Measurements from ENCODE around the gene RNFT2.

RNFT2 gene

DNA sequence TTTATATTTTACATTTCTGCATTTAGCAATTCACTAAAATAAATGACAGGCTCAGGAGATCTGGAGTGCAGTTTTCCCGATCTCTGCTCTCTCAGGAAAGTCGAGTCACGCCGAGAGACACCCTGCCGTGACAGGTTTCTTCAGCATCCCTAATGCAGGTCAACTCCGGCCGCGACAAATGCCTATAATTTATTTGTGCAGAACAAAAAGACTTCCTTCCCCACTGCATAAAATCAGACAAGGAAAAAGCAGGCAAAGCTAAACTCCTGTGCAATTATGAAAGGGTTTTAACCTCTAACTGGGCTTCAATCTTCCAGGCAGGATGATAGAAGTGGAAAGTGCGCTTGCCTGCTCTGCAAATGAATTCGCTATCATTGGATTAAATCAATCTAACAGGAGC lies 28.3 kb upstream of the RNFT2 start:
- no peak overlapping the region for H3K4me3 ChIP-seq (ENCODE audit: low read depth, low read length)

DNA sequence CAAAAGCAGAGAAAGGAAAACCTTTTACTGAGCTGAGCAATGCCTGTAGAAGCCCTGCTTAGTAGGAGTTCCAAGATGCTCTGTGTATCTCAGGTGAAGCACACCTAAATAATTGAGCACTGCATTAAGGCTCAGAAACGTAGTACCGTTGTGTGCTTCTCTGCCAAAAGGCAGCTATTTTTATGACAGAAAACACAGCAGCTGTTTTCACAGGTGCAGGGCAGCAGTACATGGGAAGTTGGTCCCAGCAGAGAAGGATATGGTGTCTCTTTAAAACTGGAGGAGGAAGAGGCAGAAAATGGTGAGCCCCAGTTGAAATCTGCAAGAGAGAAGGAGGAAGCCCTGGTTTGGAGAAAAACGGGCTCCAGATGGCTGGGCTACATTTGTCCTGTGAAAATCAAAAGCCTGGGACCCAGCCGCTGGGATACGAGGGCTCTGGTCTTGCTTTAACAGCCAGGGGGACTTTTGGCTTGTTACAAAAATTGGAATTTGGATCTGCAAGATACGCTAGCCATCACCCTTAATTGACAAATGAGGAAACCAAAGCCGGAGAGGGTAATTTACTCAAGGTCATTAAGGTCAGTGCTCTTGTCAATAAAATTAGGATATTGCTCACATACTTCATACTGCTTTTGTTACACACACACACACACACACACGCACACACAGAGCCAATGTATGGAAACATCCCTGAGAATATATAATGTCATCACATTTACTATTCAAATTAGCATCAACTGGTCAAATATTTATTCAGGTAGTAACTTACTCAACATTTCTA lies 27.6 kb upstream of the RNFT2 start:
- H3K4me3 ChIP-seq (ENCODE audit: low read depth, low read length), result no peak overlapping the region

DNA sequence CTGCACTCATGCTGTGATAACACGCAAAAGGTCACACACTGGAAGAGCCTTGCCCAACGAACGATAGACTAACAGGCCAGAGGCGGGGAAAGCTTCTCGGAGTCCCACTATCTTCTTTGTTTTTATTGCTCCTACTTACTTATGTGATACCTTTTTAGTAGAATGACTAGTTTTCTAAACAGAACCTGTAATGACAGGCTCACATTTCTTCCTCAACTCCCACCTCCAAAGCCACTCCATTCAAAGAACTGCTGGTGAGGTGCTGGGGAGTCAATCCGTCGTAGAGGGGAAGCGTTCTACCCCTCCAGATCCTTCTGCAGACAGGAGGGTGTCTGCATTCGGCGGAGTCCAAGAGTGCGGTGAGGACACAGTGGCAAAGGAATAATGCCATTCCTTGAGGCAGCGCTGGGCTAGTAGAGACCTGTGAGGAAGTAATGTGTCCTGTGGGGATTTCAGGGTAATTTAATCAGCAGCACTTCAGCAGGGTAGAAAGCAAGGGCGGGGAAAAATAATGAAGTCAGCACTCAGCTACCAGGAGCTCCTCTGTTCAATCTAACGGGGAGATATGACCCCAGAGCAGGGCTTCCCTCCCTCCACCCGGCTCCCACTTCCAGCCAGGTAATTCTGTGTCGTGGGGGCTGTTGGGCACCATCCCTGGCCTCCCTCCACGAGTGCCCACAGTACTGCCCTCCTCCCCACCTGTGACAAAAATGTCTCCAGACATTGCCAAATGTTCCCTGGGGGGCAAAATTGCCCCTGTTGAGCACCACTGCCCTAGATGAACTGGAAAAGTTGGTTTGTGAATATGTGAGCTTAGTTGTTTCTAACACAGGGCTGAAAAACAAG lies 25.4 kb upstream of the RNFT2 start:
- no peak overlapping the region for H3K4me3 ChIP-seq (ENCODE audit: low read depth, low read length)

DNA sequence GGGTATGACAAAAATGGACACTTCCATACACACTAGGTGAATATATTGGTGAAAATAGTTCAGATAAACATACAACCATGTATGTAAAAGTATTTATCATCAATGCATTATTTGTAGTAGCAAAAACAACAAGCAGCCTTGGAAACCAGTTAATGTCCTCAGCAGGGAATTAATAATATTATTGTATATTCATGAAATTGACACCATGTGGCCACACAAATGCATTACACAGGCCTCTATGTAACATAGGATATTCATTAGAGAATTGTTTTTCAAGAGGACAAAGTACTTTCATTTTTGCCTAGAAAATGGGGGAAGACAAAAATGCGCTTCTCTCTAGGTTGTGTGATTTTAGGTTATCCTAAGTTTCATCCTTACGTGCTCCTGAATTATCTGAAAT lies 24.6 kb upstream of the RNFT2 start:
- no peak overlapping the region for H3K4me3 ChIP-seq (ENCODE audit: low read depth, low read length)

DNA sequence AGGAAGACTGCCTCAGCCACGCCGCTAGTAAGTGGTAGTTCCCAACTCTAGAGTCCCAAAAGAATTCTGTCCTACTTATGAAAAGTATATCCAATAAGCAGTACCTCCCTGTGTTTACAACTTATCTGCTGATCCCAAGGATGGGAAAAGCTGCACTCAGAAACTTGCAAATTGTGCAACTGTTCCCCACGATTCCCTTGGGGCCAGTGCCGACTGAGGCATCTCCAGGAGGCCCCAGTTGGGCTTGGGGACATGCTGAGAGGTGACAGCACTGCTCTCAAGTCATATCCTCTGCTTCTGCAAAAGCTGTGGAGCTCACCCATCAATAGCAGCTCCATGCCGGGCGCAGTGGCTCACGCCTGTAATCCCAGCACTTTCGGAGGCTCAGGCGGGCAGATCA lies 23.9 kb upstream of the RNFT2 start:
- no peak overlapping the region for H3K4me3 ChIP-seq (ENCODE audit: low read depth, low read length)

DNA sequence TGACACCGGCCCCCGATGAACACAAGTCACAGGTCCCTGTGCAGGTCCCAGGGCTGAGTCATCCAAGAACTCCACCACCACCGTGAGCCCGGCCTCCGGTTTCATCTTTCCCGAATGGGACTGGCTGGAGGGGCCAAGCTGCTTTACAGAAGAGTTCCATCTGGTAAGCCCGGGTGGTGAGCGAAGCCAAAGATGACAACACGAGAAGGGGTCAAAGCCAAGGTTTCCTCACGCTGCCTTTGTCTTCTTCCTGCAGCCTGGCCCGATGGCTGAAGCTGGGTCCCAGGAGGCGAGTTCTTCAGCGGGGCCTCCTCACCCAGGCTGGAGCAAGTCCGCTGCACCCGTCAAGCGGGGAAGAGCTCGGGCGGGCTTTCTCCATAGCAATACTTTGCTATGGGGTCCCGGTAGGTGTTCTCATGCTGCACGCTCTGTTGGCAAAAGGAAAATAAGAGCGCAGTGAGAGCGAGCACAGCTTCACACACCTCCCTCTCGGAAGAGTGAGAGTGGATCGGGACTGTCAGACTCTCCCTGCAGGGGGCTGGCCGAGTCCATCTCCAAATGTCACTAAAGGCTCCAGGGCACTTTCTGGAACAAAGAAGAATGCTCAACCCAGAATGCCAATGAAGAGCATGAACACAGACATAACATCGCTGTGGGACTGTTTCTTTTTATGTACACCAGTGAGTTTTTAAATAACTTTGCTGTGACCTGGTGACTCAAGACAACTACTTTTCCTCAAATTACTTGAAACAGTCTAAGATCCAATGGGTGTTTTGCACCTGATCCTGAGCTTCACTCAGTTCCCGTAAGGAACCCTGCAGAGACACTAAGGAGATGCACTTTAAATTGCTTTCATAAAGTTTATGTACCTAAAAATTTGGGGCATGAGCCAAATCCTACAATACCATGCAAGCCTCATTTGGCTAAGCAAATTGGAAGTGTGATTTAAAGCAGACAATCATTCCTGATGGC lies 20.4 kb upstream of the RNFT2 start:
- H3K4me3 ChIP-seq (ENCODE audit: low read depth, low read length), result no peak overlapping the region

DNA sequence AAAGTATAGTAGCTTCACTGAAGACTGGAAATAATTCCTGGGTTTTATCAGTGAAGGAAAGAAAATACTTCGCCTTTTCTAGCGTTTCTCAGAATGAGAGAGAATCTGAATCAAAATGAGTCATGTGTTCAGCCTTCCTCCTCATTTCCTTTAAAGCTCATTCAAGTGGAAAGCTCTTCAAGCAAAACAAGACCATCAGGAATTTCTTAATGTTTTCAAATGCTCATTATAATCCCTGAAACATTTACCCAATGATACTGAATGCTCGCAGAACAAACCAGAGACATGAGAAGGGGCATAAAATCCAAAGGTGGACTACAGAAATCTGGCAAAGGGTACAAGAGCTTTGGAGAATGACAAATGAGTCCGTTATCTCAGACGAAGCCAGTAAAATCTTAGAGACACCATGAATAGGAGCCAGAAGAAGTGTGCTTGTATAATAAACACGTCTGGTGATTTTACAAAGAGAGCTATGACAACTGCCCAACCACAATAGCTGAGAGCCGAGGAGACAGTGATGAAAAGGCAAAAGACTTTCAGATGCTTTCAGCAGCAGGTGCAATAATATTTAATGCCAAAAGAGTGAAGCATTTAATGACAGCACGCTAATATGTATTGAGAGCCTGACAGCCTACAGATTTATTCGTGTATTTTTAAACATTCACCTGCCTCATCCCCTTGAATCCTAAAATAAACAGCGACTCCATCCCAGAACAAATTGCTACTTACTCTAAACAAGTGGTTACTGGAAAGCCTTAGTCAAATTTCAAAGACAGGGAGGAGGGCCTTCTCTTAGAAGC lies 19.3 kb upstream of the RNFT2 start:
- H3K4me3 ChIP-seq (ENCODE audit: low read depth, low read length), result no peak overlapping the region

DNA sequence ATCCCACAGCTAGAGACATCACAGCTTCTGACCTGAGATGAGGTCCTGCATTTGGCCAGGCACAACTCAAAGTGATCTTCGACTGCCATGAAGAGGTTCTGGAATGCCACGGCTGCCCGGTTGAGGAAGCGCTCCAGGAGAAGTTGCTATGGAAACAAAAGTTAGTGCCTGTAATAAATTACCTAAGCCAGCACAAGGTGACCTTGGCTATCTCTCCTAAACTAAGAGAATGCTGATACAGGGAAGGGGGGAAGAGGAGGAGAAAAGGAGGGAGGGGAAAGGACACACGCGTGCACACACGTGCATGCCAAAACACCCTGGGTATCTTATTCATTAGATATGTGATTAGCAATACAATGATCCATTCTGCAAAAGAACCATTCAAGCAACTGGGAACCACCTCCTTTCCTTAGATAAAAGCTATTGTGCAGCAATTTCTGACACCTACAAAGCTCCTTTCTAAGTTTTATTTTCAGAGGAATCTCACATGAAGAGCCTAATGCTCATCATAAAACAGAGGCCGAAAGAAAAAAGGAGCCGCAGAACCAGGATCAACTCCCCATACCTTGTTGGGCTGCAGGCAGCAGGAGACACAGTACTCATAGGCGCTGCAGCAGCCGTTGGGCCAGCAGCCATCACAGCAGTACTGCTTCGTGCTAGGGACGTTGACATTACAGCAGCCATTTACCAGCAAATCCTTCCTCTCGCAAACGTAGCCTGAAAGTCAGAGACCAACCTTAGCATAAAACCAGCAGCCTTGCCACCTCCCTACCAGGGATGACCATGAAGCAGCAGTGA lies 18.2 kb upstream of the RNFT2 start:
- H3K4me3 ChIP-seq (ENCODE audit: low read depth, low read length), result no peak overlapping the region

DNA sequence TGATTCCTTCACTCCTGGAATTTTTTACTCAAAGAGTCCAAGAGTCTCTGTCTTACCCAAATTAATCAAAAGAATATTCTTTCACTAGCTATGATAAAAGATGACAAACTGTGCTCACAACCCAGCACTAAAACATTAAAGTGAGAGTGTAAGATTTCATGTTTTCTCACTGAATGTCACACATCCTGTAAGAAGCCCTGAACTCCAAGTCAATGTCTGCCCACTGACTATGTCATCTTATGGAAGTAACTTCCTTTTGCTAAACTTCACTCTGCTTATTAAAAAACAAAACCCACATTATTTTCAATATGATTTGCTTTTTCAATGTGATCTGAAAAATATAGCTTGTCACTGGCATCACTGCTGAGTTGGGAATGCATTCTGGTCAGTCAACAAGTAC lies 15.9 kb upstream of the RNFT2 start:
- no peak overlapping the region for H3K4me3 ChIP-seq (ENCODE audit: low read depth, low read length)

DNA sequence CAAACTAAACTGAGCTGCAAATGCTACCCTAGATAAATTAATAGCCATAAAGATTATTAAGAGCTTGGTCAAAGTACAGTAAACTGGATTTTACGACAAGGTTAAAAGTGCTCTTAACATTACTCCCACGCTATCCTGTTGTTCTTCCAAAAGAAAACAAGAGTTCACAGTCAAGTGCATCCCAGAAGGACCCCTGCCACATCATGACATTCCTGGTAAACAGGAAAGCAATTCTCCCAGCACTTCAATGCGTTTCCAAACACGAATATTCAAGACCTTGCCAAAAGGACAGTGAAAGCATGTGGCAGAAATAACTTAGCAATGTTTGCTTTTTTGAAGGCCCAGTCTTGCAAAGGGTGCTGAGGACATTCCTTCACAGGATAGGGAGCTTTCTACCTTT lies 11.4 kb upstream of the RNFT2 start:
- H3K4me3 ChIP-seq (ENCODE audit: low read depth, low read length), result no peak overlapping the region

DNA sequence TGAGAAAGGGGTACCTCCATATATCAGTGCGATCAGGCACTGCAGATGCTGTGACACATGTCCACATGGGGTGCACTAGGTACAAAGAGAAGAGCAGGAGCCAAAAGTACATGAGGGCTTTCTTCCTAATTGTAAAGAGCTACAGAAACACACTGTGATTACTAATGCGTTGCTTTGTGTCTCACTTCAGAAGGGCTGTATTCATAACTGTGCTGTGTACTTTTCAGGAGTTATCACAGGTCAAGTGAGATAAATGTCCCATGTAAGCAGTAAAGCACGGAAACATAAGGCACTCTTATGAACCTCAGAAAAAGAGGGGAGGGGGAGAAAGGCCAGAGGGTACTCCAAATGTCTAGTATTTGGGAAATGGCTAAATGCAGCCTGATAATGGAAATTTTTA lies 10.9 kb upstream of the RNFT2 start:
- H3K4me3 ChIP-seq (ENCODE audit: low read depth, low read length), result no peak overlapping the region

DNA sequence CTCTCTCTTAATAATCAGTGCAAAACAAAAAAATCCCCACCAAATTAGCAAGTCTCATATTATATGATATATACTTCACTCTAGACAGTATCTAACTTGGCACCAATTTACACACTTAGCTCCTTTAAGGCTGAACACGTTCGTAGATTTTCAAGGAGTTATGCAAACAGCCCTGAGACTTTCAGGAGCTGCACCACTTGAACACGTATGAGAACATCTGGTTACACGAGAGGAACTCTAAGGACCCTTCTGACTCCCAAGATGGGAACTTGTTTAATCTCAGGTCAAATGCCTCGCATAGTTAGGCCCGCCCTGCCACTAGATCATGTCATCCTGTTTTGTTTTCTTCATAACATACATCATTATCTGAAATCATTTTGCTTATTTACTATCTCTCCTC lies 10.2 kb upstream of the RNFT2 start:
- H3K4me3 ChIP-seq (ENCODE audit: low read depth, low read length), result no peak overlapping the region

DNA sequence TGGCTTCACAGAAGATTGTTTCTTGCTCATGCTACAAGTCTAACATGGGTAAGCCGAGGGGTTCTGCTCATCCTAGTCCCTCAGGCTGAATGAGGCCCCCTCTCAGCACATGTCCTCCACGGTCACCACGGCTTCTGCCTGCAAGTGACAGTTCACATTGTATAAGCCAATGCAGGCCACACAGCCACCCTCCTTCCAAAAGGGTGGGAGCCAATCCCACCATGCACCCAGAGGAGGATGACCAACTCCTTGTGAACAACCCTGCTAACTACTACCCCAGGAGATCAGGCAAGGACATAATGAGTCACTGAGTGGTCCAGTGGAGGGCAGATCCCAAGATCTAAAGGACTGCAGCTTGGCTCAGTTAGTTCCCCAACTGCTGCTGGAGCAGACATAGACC lies 6.3 kb upstream of the RNFT2 start:
- H3K4me3 ChIP-seq (ENCODE audit: low read depth, low read length), result no peak overlapping the region

DNA sequence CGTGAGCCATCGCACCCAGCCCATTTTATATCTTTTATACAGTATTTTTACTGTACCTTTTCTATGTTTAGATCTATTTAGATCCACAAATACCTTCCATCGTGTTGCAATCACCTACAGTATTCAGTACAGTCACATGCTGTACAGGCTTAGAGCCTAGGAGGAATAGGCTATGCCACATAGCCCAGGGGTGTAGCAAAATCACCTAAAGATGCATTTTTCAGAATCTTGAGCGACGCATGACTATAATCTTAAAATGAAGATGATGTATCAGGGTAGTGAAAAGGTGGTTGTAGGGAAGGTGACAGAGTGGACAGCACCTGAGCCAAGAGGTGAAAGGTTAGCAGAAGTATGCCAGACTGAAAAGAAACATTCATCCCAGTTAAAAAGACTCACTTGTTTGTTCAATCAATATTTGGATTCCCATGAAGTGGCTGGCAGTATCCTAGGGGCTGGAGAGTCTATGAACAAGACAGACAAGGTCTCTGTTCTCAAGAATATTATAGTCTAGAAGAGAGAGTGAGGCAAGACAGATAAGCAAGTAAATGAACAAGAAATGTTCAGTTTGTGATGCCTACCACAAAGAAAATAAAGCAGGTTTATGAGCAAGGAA lies 3.9 kb upstream of the RNFT2 start:
- H3K4me3 ChIP-seq (ENCODE audit: low read depth, low read length), result no peak overlapping the region

DNA sequence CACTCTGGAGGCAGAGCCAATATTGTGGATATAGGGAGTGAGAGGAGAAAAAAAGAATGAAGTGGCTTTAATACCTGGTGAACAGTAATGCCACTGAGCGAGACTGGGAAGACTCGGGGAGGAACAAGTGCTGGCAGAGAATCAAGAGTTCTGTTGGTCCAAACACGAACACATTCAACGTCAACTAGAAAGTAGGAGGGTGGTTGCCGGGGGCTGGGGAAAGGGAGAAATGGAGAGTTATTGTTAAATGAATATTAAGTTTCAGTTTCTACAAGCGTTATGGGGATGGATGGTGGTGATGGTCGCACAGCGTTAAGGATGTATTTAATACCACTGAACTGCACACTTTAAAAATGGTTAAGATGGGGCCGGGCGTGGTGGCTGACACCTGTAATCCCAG lies 3.0 kb upstream of the RNFT2 start:
- no peak overlapping the region for H3K4me3 ChIP-seq (ENCODE audit: low read depth, low read length)

DNA sequence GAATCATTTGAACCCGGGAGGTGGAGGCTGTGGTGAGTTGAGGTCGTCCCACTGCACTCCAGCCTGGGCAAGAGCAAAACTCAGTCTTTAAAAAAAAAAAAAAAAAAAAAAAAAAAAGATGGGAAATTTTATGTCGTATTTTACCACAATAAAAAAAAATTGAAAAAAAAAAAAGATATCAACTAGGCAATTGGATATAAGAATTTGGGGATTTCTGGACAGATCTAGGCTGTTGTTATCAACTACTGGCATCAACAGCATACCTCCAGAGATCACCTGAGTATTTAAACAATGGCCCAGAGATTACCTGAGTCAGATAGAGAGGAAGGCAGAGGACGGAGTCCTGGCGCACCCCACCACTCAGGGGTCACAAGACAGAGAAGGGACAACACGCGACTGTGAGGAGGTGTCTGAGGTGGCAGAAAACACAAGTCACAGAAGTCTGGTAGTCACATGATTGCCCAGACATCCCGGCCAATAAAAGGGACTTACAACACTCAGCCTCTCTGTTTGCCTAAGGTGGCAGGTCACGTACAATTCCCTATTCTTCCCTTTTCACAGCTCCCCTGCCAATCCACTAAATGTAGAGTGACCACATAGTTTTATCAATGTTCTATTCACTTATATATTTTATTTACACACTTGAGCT lies 2.0 kb upstream of the RNFT2 start:
- no peak overlapping the region for H3K4me3 ChIP-seq (ENCODE audit: low read depth, low read length)

DNA sequence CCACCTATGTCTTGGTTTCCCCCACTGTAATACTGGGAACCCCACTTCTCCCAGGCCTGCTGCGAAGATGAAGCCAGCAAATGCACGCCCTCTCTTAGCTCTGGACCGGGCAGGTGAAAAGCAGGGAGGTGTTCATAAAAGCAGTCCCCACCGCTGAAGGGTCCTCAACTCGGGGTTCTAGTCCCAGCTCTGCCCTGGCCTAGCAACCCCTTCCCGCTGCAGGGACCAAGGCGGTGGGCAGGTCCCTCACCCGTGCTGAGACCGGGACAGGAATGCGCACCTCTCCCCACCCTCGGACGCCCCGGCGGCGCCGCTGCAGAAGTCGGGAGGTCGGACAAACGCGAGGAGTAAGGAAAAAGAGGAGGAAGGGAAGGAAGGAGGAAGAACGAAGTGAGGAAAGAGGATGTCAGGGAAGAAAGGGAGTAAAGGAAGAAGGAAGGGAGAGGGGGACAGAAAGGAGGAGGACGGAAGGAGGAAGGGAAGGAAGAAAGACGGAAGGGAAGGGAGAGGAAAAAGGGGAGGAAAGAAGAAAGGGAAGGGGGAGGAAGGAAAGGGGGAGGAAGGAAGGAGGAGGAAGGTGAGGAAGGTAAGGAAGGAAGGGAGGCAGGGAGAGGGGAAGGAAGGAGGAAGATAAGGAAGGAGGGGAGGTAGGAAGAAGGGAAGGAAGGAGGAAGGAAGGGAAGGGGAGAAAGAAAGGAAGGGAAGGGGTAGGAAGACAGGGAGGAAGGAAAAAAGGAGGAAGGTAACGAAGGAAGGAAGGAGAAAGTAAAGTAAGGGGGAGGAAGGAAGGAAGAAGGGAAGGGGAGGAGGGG lies 947 bp upstream of the RNFT2 start:
- peak overlapping the region; percentile 97 for H3K4me3 ChIP-seq (ENCODE audit: low read depth, low read length)

DNA sequence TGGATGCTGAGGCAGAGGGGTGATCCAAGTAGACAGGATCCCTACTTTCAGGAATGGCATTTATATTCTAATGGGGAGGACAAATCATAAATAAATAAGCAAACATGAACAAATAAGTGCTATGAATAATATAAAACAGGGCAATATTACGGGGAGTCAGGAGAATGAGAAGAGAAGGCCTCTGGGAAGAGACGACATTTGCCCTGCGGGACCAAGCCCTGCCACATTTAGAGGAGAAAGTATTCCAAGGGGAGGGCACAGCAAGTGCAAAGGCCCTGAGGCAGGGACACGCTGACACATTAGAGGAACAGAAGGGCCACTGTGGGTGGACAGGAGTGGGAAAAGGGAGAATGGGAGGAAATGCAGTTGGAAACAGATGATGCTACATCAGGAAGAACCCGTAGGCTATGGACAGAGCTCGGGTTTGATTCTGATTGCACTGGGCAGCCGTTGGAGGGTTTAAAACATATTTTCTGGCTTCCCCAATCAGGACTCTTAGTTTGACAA lies 1.3 kb downstream of the RNFT2 start:
- H3K4me3 ChIP-seq (ENCODE audit: low read depth, low read length), result no peak overlapping the region

Data from iPS-11a (cell line).